Activated naive CD4-positive, alpha-beta T cell treated with anti-CD3 and anti-CD28 coated beads, Interleukin-2, amount 50 U/mL, for 72 hours (primary cell): ENCODE data around the gene OPALIN. TPM values are rescaled to one million over a fixed set of nuclear protein-coding genes. Genes with fewer than 3 reads are reported as not detected.

Experiments used
- ATAC-seq, 2 donors: fragments of 150-1000 bp; cut with Tn5 transposase; 2 replicates each; pipeline ENCODE4 v1.10.0; 2021; ENCODE audit warnings: mild to moderate bottlenecking in 2 of 2, moderate library complexity in 2 of 2
- DNase-seq, 2 donors: peaks; one replicate each; pipeline ENCODE4 v3.0.0; 2021 to 2022; ENCODE audit warnings: low spot score in 2 of 2
- H3K27ac Mint-ChIP-seq, 2 donors: one replicate each; pipeline ENCODE4 v1.8.0; 2022; ENCODE audit warnings: mild to moderate bottlenecking in 2 of 2, mixed read lengths in 2 of 2
- H3K36me3 Mint-ChIP-seq, 2 donors: one replicate each; pipeline ENCODE4 v1.8.0; 2022; ENCODE audit warnings: mixed read lengths in 2 of 2
- H3K9me3 Mint-ChIP-seq, 2 donors: one replicate each; pipeline ENCODE4 v1.8.0; 2022; ENCODE audit warnings: mixed read lengths in 2 of 2
- total RNA-seq, 2 donors: library from RNA; stranded (reverse); gene quantifications; one replicate each; pipeline ENCODE4 v1.2.3, GENCODE V29; 2022

The OPALIN gene
- total RNA-seq, 2 donors from 2014 or later, result not detected

DNA sequence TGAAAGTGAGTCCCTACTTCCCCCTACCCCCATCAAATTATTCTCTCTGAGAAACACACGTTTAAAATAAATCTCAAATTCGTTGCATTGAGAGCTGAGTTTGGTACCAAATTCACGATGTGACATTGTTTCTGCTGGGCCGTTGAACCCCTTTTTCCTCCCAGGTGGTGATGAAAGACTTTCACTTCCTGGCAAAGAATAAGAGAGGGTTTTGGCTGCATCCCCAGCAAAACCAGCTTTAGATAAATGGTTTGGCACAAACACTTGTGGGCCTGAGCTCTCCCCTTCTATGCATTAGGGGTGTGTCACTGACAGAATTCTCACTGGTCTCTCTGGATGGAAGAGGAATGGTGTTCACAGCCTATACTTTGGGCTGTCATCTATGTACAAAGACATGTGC is 63.3 kb downstream of the OPALIN start:
- no peak for DNase-seq
- peak overlapping the region in 1 of 2 donors; percentile 24 for H3K27ac Mint-ChIP-seq
- ATAC-seq, result no peak

More for the DNA sequence above, 63.3 kb downstream of the OPALIN start:
- H3K36me3 Mint-ChIP-seq, result peaks cover 0 to 5% of the 10 kb centered on the region in 2 donors
- peaks cover 12 to 13% of the 10 kb centered on the region in 2 donors for H3K9me3 Mint-ChIP-seq

Other genes starting within 250 kb of the OPALIN start
- gene ZNF518A, start 228.7 kb downstream of the OPALIN start, total RNA-seq, result 10 to 100 TPM; 16.4 to 20.1 TPM
- not detected for gene BLNK, start 87.4 kb downstream of the OPALIN start, total RNA-seq
- under 1 TPM in 1 of 2 donors, not detected in 1; 0.18 TPM for gene DNTT, start 54.6 kb downstream of the OPALIN start, total RNA-seq
- under 1 TPM in 1 of 2 donors, not detected in 1; 0.16 TPM for gene TLL2, start 154.9 kb upstream of the OPALIN start, total RNA-seq
- 10 to 100 TPM; 48.4 to 64.7 TPM for gene TM9SF3, start 228.0 kb upstream of the OPALIN start, total RNA-seq